Mesenchymal stem cell (in vitro differentiated cells and primary cell): ENCODE data around the gene SAPCD2.
A peak's percentile ranks its signal among the peaks of the same experiment; 100 is the strongest.

Experiments used
- DNase-seq: peaks from one replicate; pipeline ENCODE4 v3.0.0-alpha.2; 2013
- H2AFZ ChIP-seq: one replicate; pipeline ENCODE4 v1.6.1; 2013; ENCODE audit warnings: low read depth, mild to moderate bottlenecking, control low read depth, inconsistent platforms, low read length, moderate library complexity
- H2AK5ac ChIP-seq: 2 replicates; pipeline ENCODE4 v1.6.1; 2013; ENCODE audit warnings: low read length, moderate library complexity, mild to moderate bottlenecking, inconsistent platforms; ENCODE audit not compliant: severe bottlenecking
- H2BK120ac ChIP-seq: one replicate; pipeline ENCODE4 v1.6.1; 2013; ENCODE audit warnings: low read depth, mild to moderate bottlenecking, inconsistent platforms, low read length, moderate library complexity
- H2BK12ac ChIP-seq, 2 experiments: one replicate each; pipeline ENCODE4 v1.6.1; 2013; ENCODE audit warnings: inconsistent platforms in 2 of 2, low read length in 2 of 2, mild to moderate bottlenecking in 2 of 2, moderate library complexity in 2 of 2, control low read depth in 1 of 2
- H2BK15ac ChIP-seq: one replicate; pipeline ENCODE4 v1.6.1; 2013; ENCODE audit warnings: mild to moderate bottlenecking, low read depth, inconsistent platforms; ENCODE audit not compliant: poor library complexity, severe bottlenecking
- H2BK5ac ChIP-seq: 2 replicates; pipeline ENCODE4 v1.6.1; 2013; ENCODE audit warnings: low read depth, mild to moderate bottlenecking, low read length, control low read depth, inconsistent platforms; ENCODE audit not compliant: poor library complexity, severe bottlenecking
- H3K14ac ChIP-seq, 2 experiments: one replicate each; pipeline ENCODE4 v1.6.1; 2013; ENCODE audit warnings: inconsistent platforms in 2 of 2, low read length in 2 of 2, control low read depth in 1 of 2, mild to moderate bottlenecking in 1 of 2, moderate library complexity in 1 of 2
- H3K18ac ChIP-seq, 2 experiments: one replicate each; pipeline ENCODE4 v1.6.1; 2013; ENCODE audit warnings: inconsistent platforms in 2 of 2, low read length in 2 of 2, control low read depth in 1 of 2, low read depth in 1 of 2, mild to moderate bottlenecking in 1 of 2
- H3K23ac ChIP-seq, 2 experiments: one replicate each; pipeline ENCODE4 v1.6.1; 2013; ENCODE audit warnings: inconsistent platforms in 2 of 2, low read length in 2 of 2, mild to moderate bottlenecking in 2 of 2, moderate library complexity in 2 of 2, control low read depth in 1 of 2
- H3K27ac ChIP-seq: 2 replicates; pipeline ENCODE4 v1.5.1; 2013; ENCODE audit warnings: mild to moderate bottlenecking, moderate library complexity, low read length, control low read depth, inconsistent platforms; ENCODE audit not compliant: poor library complexity, severe bottlenecking
- H3K27me3 ChIP-seq, 2 experiments: 2 replicates each; pipeline versions ENCODE4 v1.6.1 to v1.7.0; 2013; ENCODE audit warnings: low read length in 2 of 2, mild to moderate bottlenecking in 2 of 2, moderate library complexity in 2 of 2, control low read depth in 1 of 2, inconsistent platforms in 1 of 2; ENCODE audit not compliant: control insufficient read depth in 1 of 2, insufficient read depth in 1 of 2
- H3K36me3 ChIP-seq, 2 experiments: 2 replicates each; pipeline versions ENCODE4 v1.6.1 to v1.7.0; 2013; ENCODE audit warnings: low read length in 2 of 2, control low read depth in 1 of 2, inconsistent platforms in 1 of 2, low read depth in 1 of 2, mild to moderate bottlenecking in 1 of 2; ENCODE audit not compliant: insufficient read depth in 2 of 2, control insufficient read depth in 1 of 2
- H3K4ac ChIP-seq, 2 experiments: one replicate each; pipeline ENCODE4 v1.6.1; 2013; ENCODE audit warnings: inconsistent platforms in 2 of 2, low read length in 2 of 2, mild to moderate bottlenecking in 2 of 2, moderate library complexity in 2 of 2, control low read depth in 1 of 2, low read depth in 1 of 2
- H3K4me1 ChIP-seq: 2 replicates; pipeline ENCODE4 v1.6.1; 2013; ENCODE audit warnings: low read depth, low read length, control low read depth; ENCODE audit not compliant: control insufficient read depth, insufficient read depth
- H3K4me2 ChIP-seq: 2 replicates; pipeline ENCODE4 v1.6.1; 2013; ENCODE audit warnings: low read length, mild to moderate bottlenecking, inconsistent platforms; ENCODE audit not compliant: poor library complexity, severe bottlenecking
- H3K4me3 ChIP-seq, 2 experiments: 2 replicates each; pipeline versions ENCODE4 v1.5.1 to v1.7.0; 2013; ENCODE audit warnings: low read length in 2 of 2, mild to moderate bottlenecking in 2 of 2, control low read depth in 1 of 2, low read depth in 1 of 2; ENCODE audit not compliant: insufficient read depth in 1 of 2
- H3K79me1 ChIP-seq: replicated peaks from 2 replicates; pipeline ENCODE4 v1.6.1; 2013; ENCODE audit warnings: mild to moderate bottlenecking, control low read depth, low read length, inconsistent platforms; ENCODE audit not compliant: poor library complexity, severe bottlenecking
- H3K9ac ChIP-seq: 2 replicates; pipeline ENCODE4 v1.7.0; 2013; ENCODE audit warnings: mild to moderate bottlenecking, low read length, moderate library complexity
- H3K9me3 ChIP-seq: 2 replicates; pipeline ENCODE4 v1.7.0; 2013; ENCODE audit warnings: mild to moderate bottlenecking, low read length; ENCODE audit not compliant: control insufficient read depth
- H4K8ac ChIP-seq: one replicate; pipeline ENCODE4 v1.6.1; 2013; ENCODE audit warnings: inconsistent platforms, mild to moderate bottlenecking, low read length, moderate library complexity
- H4K91ac ChIP-seq: one replicate; pipeline ENCODE4 v1.6.1; 2013; ENCODE audit warnings: mild to moderate bottlenecking, low read length, inconsistent platforms
- WGBS: methylation state at CpG from one replicate; pipeline ENCODE4 v1.1.7; 2013; ENCODE audit warnings: mixed read lengths; 5-methylcytosine and 5-hydroxymethylcytosine counted together

SAPCD2 gene

GRCh38 chr9:137052998-137053943, 17.1 kb downstream of the SAPCD2 start:
- Histone ChIP-seq H2BK5ac (no peak overlapping the region), H3K4me2 (peak overlapping the region; percentile 57), H4K8ac (no peak overlapping the region), H2AK5ac (no peak overlapping the region), H3K4ac (no peak overlapping the region), H3K27ac (no peak overlapping the region), H3K18ac (no peak overlapping the region), H3K9me3 (no peaks in the 10 kb centered on the region), H2BK15ac (no peak overlapping the region), H2AFZ (no peak overlapping the region), H3K14ac (no peak overlapping the region), H3K4me3 (no peak overlapping the region), H3K4me1 (peaks cover 21% of the 10 kb centered on the region), H3K27me3 (peaks cover 71 to 79% of the 10 kb centered on the region in 2 experiments), H2BK120ac (no peak overlapping the region), H3K23ac (no peak overlapping the region), H2BK12ac (no peak overlapping the region), H3K9ac (no peak overlapping the region), H4K91ac (no peak overlapping the region), H3K79me1 (no peaks in the 10 kb centered on the region), H3K36me3 (no peaks in the 10 kb centered on the region)
- 10% methylated on average over 55 of the region's 71 CpGs for WGBS
- no peak for DNase-seq

GRCh38 chr9:137052293-137052692, 18.1 kb downstream of the SAPCD2 start:
- H2BK15ac ChIP-seq = no peak overlapping the region
- H3K36me3 ChIP-seq = no peaks in the 10 kb centered on the region
- no peak overlapping the region for H2AFZ ChIP-seq
- H4K8ac ChIP-seq = no peak overlapping the region
- peaks cover 19% of the 10 kb centered on the region for H3K4me1 ChIP-seq
- H3K9me3 ChIP-seq = no peaks in the 10 kb centered on the region
- DNase-seq = no peak
- WGBS = 100% methylated on average over 2 of the region's 8 CpGs
- H2BK120ac ChIP-seq = no peak overlapping the region
- H3K27ac ChIP-seq = no peak overlapping the region
- no peak overlapping the region for H3K23ac ChIP-seq
- H3K4ac ChIP-seq = no peak overlapping the region
- peaks cover 81 to 84% of the 10 kb centered on the region in 2 experiments for H3K27me3 ChIP-seq
- H3K4me3 ChIP-seq = no peak overlapping the region
- peak overlapping the region; percentile 45 for H4K91ac ChIP-seq
- H3K14ac ChIP-seq = no peak overlapping the region
- no peak overlapping the region for H2BK12ac ChIP-seq
- H2BK5ac ChIP-seq = no peak overlapping the region
- no peak overlapping the region for H3K4me2 ChIP-seq
- H2AK5ac ChIP-seq = no peak overlapping the region
- H3K79me1 ChIP-seq = no peaks in the 10 kb centered on the region
- no peak overlapping the region for H3K9ac ChIP-seq
- no peak overlapping the region for H3K18ac ChIP-seq

- no peaks in the 10 kb centered on the region for H3K9me3 ChIP-seq
- peaks cover 19% of the 10 kb centered on the region for H3K4me1 ChIP-seq
- H2BK12ac ChIP-seq = no peak overlapping the region
- DNase-seq = no peak
- H3K23ac ChIP-seq = no peak overlapping the region
- H4K8ac ChIP-seq = no peak overlapping the region
- no peak overlapping the region for H4K91ac ChIP-seq
- H3K14ac ChIP-seq = no peak overlapping the region
- H3K4me2 ChIP-seq = no peak overlapping the region
- no peak overlapping the region for H2BK15ac ChIP-seq
- no peak overlapping the region for H3K18ac ChIP-seq
- H2BK5ac ChIP-seq = no peak overlapping the region
- H3K9ac ChIP-seq = no peak overlapping the region
- no peaks in the 10 kb centered on the region for H3K79me1 ChIP-seq
- no peak overlapping the region for H2BK120ac ChIP-seq
- H3K27ac ChIP-seq = no peak overlapping the region
- H3K36me3 ChIP-seq = no peaks in the 10 kb centered on the region
- H3K4ac ChIP-seq = no peak overlapping the region
- H2AK5ac ChIP-seq = no peak overlapping the region
- H3K27me3 ChIP-seq = peaks cover 86 to 87% of the 10 kb centered on the region in 2 experiments
- WGBS = 93% methylated on average over 17 of the region's 17 CpGs
- H3K4me3 ChIP-seq = no peak overlapping the region
- H2AFZ ChIP-seq = no peak overlapping the region
Observed at GRCh38 chr9:137051145-137051724, 19.1 kb downstream of the SAPCD2 start.

- no peak overlapping the region for H3K9ac ChIP-seq
- no peak overlapping the region for H3K4me3 ChIP-seq
- H3K14ac ChIP-seq = no peak overlapping the region
- no peak overlapping the region for H2AK5ac ChIP-seq
- WGBS = 77% methylated on average over 5 of the region's 5 CpGs
- H3K4me1 ChIP-seq = peaks cover 24% of the 10 kb centered on the region
- no peak overlapping the region for H2BK120ac ChIP-seq
- no peak overlapping the region for H2BK5ac ChIP-seq
- H3K27me3 ChIP-seq = peaks cover 80 to 82% of the 10 kb centered on the region in 2 experiments
- H4K8ac ChIP-seq = no peak overlapping the region
- no peak overlapping the region for H2BK12ac ChIP-seq
- no peaks in the 10 kb centered on the region for H3K79me1 ChIP-seq
- DNase-seq = no peak
- no peak overlapping the region for H4K91ac ChIP-seq
- H3K27ac ChIP-seq = no peak overlapping the region
- no peaks in the 10 kb centered on the region for H3K36me3 ChIP-seq
- no peaks in the 10 kb centered on the region for H3K9me3 ChIP-seq
- H3K4me2 ChIP-seq = no peak overlapping the region
- no peak overlapping the region for H3K23ac ChIP-seq
- no peak overlapping the region for H3K4ac ChIP-seq
- H3K18ac ChIP-seq = no peak overlapping the region
- H2AFZ ChIP-seq = no peak overlapping the region
- H2BK15ac ChIP-seq = no peak overlapping the region
Observed at GRCh38 chr9:137050570-137050969, 19.8 kb downstream of the SAPCD2 start.
